Ishikawa (cell line): ENCODE data around the gene AUTS2.

ENCODE experiments used
- CEBPB ChIP-seq: IDR thresholded peaks from 2 replicates; pipeline ENCODE4 v1.6.1; 2012
- CREB1 ChIP-seq: IDR thresholded peaks from 2 replicates; pipeline ENCODE4 v1.6.1; 2012; ENCODE audit warnings: low read depth
- EP300 ChIP-seq: IDR thresholded peaks from 2 replicates; pipeline ENCODE4 v1.6.1; 2012; ENCODE audit warnings: borderline replicate concordance
- FOXM1 ChIP-seq: IDR thresholded peaks from 2 replicates; pipeline ENCODE4 v1.6.1; 2012; ENCODE audit warnings: low read depth, borderline replicate concordance
- MAX ChIP-seq: IDR thresholded peaks from 2 replicates; pipeline ENCODE4 v1.6.1; 2012
- NFIC ChIP-seq: IDR thresholded peaks from 2 replicates; pipeline ENCODE4 v1.6.1; 2012
- RAD21 ChIP-seq: IDR thresholded peaks from 2 replicates; pipeline ENCODE4 v1.6.1; 2012; ENCODE audit warnings: low read depth
- REST ChIP-seq: IDR thresholded peaks from 2 replicates; pipeline ENCODE4 v1.6.1; 2012; ENCODE audit warnings: low read depth, mild to moderate bottlenecking
- TAF1 ChIP-seq: IDR thresholded peaks from 2 replicates; pipeline ENCODE4 v1.6.1; 2012; ENCODE audit warnings: low read depth, mild to moderate bottlenecking
- TEAD4 ChIP-seq: IDR thresholded peaks from 2 replicates; pipeline ENCODE4 v1.6.1; 2012
- YY1 ChIP-seq: IDR thresholded peaks from 2 replicates; pipeline ENCODE4 v1.6.1; 2012; ENCODE audit warnings: low read depth
- ZBTB7A ChIP-seq: IDR thresholded peaks from 2 replicates; pipeline ENCODE4 v1.6.1; 2012; ENCODE audit warnings: low read depth

GRCh38 chr7:69600710-69601519 lies 2.6 kb downstream of the AUTS2 start:
- TF ChIP-seq REST (no peak), EP300 (no peak), TAF1 (no peak), CEBPB (no peak), YY1 (no peak), TEAD4 (no peak), CREB1 (no peak), MAX (no peak), RAD21 (no peak), NFIC (no peak), ZBTB7A (no peak), FOXM1 (no peak)
